ENCODE results near the gene ZHX3. TPM values are rescaled to one million over a fixed set of nuclear protein-coding genes. Genes with fewer than 3 reads are reported as not detected.

ZHX3 gene
- total RNA-seq, 3 donors from 2014 or later (not counting 1 experiment from before 2014, with no cell fraction given) = 9.0 to 11.8 (median 10.3) TPM

GRCh38 chr20:41352106-41352505 is 34.6 kb upstream of the ZHX3 start:
- H3K27ac ChIP-seq (ENCODE audit: low read length) = no peak overlapping the region
- H3K4me3 Mint-ChIP-seq = no peak overlapping the region
- H3K9me3 Mint-ChIP-seq = no peaks in the 10 kb centered on the region
- 88% methylated on average over 4 of the region's 4 CpGs for WGBS (ENCODE audit: insufficient coverage)
- peaks cover 0 to 5% of the 10 kb centered on the region in 2 donors for H3K4me1 Mint-ChIP-seq
- H3K27ac Mint-ChIP-seq = no peak overlapping the region
- peaks cover 0 to 4% of the 10 kb centered on the region in 2 donors for H3K27me3 Mint-ChIP-seq (ENCODE audit: low read depth in 2 of 2)
- no peak for ATAC-seq
- no peaks in the 10 kb centered on the region for H3K36me3 Mint-ChIP-seq
- no peaks in the 10 kb centered on the region for H3K4me1 ChIP-seq (ENCODE audit: control insufficient read depth, insufficient read depth, low read length)
- intact Hi-C loops (cut with micrococcal nuclease) = no loop called here
- H3K9me3 ChIP-seq (ENCODE audit: control insufficient read depth, insufficient read depth, low read length) = no peaks in the 10 kb centered on the region
- H3K36me3 ChIP-seq (ENCODE audit: control insufficient read depth, insufficient read depth, low read length) = no peaks in the 10 kb centered on the region
- no peak for TF ChIP-seq CTCF (IDR thresholded peaks at IDR 0.05)
- DNase-seq = no peak
- no peak overlapping the region for H3K4me3 ChIP-seq (ENCODE audit: low read length)
- no peaks in the 10 kb centered on the region for H3K27me3 ChIP-seq (ENCODE audit: control insufficient read depth, insufficient read depth, low read length)

GRCh38 chr20:41350408-41350962 is 33.0 kb upstream of the ZHX3 start:
- intact Hi-C loops (cut with micrococcal nuclease) = no loop called here
- no peaks in the 10 kb centered on the region for H3K9me3 ChIP-seq (ENCODE audit: control insufficient read depth, insufficient read depth, low read length)
- no peak for TF ChIP-seq CTCF (IDR thresholded peaks at IDR 0.05)
- no peaks in the 10 kb centered on the region for H3K36me3 Mint-ChIP-seq
- H3K27ac ChIP-seq (ENCODE audit: low read length) = no peak overlapping the region
- H3K4me3 ChIP-seq (ENCODE audit: low read length) = no peak overlapping the region
- H3K27ac Mint-ChIP-seq = peak overlapping the region in 1 of 2 donors; percentile 41
- H3K4me3 Mint-ChIP-seq = no peak overlapping the region
- DNase-seq (no peak), ATAC-seq (no peak)
- no peaks in the 10 kb centered on the region for H3K4me1 ChIP-seq (ENCODE audit: control insufficient read depth, insufficient read depth, low read length)
- no peaks in the 10 kb centered on the region for H3K9me3 Mint-ChIP-seq
- no peaks in the 10 kb centered on the region for H3K27me3 ChIP-seq (ENCODE audit: control insufficient read depth, insufficient read depth, low read length)
- no peaks in the 10 kb centered on the region for H3K36me3 ChIP-seq (ENCODE audit: control insufficient read depth, insufficient read depth, low read length)
- peaks cover 0 to 5% of the 10 kb centered on the region in 2 donors for H3K4me1 Mint-ChIP-seq
- peaks cover 0 to 4% of the 10 kb centered on the region in 2 donors for H3K27me3 Mint-ChIP-seq (ENCODE audit: low read depth in 2 of 2)
- 85% methylated on average over 7 of the region's 7 CpGs for whole genome bisulfite sequencing (ENCODE audit: insufficient coverage)

GRCh38 chr20:41349943-41350342 is 32.4 kb upstream of the ZHX3 start:
- ATAC-seq = no peak
- no peak overlapping the region for H3K27ac ChIP-seq (ENCODE audit: low read length)
- no peak overlapping the region for H3K27ac Mint-ChIP-seq
- H3K36me3 Mint-ChIP-seq = no peaks in the 10 kb centered on the region
- H3K4me1 Mint-ChIP-seq = peaks cover 0 to 5% of the 10 kb centered on the region in 2 donors
- intact Hi-C loops (cut with micrococcal nuclease) = no loop called here
- peaks cover 0 to 4% of the 10 kb centered on the region in 2 donors for H3K27me3 Mint-ChIP-seq (ENCODE audit: low read depth in 2 of 2)
- no peaks in the 10 kb centered on the region for H3K27me3 ChIP-seq (ENCODE audit: control insufficient read depth, insufficient read depth, low read length)
- no peaks in the 10 kb centered on the region for H3K9me3 Mint-ChIP-seq
- DNase-seq = no peak
- no peaks in the 10 kb centered on the region for H3K9me3 ChIP-seq (ENCODE audit: control insufficient read depth, insufficient read depth, low read length)
- no peak overlapping the region for H3K4me3 ChIP-seq (ENCODE audit: low read length)
- H3K36me3 ChIP-seq (ENCODE audit: control insufficient read depth, insufficient read depth, low read length) = no peaks in the 10 kb centered on the region
- H3K4me3 Mint-ChIP-seq = no peak overlapping the region
- TF ChIP-seq CTCF (IDR thresholded peaks at IDR 0.05) = no peak
- 81% methylated on average over 7 of the region's 7 CpGs for WGBS (ENCODE audit: insufficient coverage)
- no peaks in the 10 kb centered on the region for H3K4me1 ChIP-seq (ENCODE audit: control insufficient read depth, insufficient read depth, low read length)

- DNase-seq = no peak
- no peak overlapping the region for H3K27ac ChIP-seq (ENCODE audit: low read length)
- Mint-ChIP-seq H3K36me3 (no peaks in the 10 kb centered on the region), H3K9me3 (no peaks in the 10 kb centered on the region), H3K27me3 (ENCODE audit: low read depth in 2 of 2) (peaks cover 0 to 4% of the 10 kb centered on the region in 2 donors), H3K27ac (no peak overlapping the region), H3K4me3 (no peak overlapping the region), H3K4me1 (peaks cover 0 to 5% of the 10 kb centered on the region in 2 donors)
- intact Hi-C loops (cut with micrococcal nuclease) = no loop called here
- ATAC-seq = no peak
- no CpG with 5 or more reads among the region's 2 CpGs for WGBS (ENCODE audit: insufficient coverage)
- no peaks in the 10 kb centered on the region for H3K27me3 ChIP-seq (ENCODE audit: control insufficient read depth, insufficient read depth, low read length)
- TF ChIP-seq CTCF (IDR thresholded peaks at IDR 0.05) = no peak
- no peaks in the 10 kb centered on the region for H3K4me1 ChIP-seq (ENCODE audit: control insufficient read depth, insufficient read depth, low read length)
- no peaks in the 10 kb centered on the region for H3K9me3 ChIP-seq (ENCODE audit: control insufficient read depth, insufficient read depth, low read length)
- H3K36me3 ChIP-seq (ENCODE audit: control insufficient read depth, insufficient read depth, low read length) = no peaks in the 10 kb centered on the region
- H3K4me3 ChIP-seq (ENCODE audit: low read length) = no peak overlapping the region
These were observed 31.7 kb upstream of the ZHX3 start for GRCh38 chr20:41349266-41349665.
